NCI-H2196 treated with DMSO at 0.1 percent for 48 hours (cell line): ENCODE measurements around the gene LRRC8E.

Experiments
- DNase-seq: peaks from one replicate; lab custom pipeline; 2025; ENCODE audit not compliant: unreplicated experiment; lab: John Stamatoyannopoulos, UW

The LRRC8E gene

GRCh38 chr19:7867092-7867844 lies 21.0 kb upstream of the LRRC8E start:
- DNase-seq = no peak

DNA sequence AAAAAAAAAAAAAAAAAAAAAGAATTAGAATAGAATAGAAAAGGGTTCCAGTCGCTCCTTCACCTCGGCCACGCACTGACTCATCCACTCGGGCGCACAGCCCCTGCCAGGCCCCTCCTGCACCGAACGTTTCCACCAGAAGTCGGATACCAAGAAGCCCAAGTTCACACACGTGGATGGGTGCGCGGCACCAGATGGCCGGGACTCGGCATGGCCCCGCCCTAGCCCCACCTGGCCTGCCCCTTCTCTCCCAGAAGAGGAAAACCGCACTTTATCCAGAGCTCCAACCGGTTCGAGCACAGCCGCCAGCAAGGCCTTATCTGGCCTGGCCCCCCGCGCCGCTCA lies 20.0 kb upstream of the LRRC8E start:
- no peak for DNase-seq

DNA sequence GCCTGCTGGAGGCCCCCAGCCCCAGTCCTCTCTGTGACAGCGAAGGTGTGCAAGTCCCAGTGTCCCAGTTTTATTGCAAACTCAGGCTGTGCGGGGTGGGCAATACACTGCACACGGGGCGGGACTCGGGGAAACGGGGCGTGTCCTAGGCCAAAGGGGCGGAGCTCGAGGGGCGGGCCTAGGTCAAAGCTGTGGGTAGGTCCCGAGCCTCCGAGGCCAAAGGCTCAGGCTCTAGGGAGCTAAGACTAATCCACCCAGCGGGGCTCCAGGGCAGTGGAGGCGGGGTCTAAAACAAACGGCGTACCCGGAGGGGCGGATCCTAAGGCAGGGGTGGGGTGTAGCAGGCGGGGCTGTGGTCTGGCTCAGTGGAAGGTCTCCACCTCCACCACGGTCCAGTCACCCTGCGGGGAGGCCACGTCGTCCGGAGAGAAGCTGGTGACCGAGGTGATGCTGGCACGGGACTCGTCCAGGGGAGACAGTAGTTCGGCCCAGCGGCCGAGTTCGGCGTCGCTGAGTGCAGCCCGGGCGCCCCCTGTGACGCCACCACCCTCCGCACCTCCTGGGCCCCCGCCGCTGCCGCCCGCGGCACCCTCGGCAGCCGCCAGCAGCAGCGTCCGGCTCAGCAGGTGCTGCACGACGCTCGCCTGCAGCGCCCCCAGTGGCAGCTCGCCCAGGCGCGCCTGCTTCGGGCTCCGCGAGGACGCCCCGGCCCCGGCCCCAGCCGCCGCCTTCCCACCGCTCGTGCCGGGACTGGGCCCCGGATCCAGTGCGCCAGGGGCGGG lies 19.4 kb upstream of the LRRC8E start:
- DNase-seq = no peak

- no peak for DNase-seq
These were observed 18.8 kb upstream of the LRRC8E start for GRCh38 chr19:7869453-7869909.

DNA sequence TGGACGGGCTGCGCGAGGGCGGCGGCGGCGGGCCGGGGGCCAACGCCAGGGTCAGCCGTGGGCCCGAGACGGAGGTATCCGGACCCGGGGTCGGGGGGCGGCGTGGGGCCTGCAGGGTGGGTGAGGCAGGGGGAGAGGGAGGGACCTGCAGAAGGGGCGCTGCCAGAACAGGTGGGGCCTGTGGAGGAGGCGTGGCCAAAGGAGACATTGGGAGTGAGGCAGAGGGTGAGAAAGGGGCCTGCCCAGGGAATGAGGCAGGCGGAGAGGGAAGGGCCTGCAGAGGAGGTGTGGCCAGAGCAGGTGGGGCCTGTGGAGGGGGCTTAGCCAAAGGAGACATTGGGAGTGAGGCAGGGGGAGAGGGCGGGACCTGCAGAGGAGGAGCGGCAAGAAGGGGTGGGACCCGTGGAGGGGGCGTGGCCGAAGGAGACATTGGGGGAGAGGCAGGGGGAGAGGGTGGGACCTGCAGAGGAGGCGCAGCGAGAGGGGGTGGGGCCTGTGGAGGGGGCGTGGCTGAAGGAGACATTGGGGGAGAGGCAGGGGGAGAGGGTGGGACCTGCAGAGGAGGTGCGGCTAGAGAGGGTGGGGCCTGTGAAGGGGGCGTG lies 18.3 kb upstream of the LRRC8E start:
- no peak for DNase-seq

DNA sequence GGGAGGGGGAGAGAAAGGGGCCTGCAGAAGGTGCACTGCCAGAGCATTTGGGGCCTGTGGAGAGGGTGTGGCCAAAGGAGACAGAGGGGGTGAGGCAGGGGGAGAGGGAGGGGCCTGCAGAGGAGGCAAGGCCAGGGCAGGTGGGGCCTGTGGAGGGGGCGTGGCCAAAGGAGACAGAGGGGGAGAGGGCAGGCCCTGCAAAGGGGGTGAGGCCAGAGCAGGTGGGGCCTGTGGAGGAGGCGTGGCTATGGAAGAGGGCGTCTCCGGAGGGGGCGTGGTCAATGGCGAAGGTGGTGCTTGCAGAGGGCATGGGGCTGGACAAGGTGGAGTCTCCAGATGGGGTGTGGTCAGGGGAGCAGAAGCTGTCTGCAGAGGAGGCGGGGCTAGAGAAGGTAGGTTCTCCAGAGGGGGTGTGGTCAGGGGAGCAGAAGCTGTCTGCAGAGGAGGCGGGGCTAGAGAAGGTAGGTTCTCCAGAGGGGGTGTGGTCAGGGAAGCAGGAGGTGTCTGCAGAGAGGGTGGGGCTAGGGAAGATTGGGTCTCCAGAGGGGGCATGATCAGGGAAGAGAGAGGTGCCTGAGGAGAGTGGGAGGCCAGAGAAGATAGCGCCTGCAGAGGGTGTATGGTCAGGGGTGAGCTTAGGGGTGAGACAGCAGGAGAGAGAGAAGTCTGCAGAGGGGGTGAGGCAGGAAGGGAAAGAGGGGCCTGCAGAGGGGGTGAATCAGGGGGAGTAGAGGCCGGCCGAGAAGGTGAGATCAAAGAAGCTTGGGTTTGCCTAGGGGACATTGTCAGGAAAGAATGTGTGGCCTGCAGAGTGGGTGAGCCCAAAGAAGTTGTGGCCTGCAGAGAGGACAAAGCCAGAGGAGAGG lies 17.5 kb upstream of the LRRC8E start:
- peak; percentile 49 for DNase-seq

GRCh38 chr19:7871437-7872305 lies 16.6 kb upstream of the LRRC8E start:
- DNase-seq = peak; percentile 96

DNA sequence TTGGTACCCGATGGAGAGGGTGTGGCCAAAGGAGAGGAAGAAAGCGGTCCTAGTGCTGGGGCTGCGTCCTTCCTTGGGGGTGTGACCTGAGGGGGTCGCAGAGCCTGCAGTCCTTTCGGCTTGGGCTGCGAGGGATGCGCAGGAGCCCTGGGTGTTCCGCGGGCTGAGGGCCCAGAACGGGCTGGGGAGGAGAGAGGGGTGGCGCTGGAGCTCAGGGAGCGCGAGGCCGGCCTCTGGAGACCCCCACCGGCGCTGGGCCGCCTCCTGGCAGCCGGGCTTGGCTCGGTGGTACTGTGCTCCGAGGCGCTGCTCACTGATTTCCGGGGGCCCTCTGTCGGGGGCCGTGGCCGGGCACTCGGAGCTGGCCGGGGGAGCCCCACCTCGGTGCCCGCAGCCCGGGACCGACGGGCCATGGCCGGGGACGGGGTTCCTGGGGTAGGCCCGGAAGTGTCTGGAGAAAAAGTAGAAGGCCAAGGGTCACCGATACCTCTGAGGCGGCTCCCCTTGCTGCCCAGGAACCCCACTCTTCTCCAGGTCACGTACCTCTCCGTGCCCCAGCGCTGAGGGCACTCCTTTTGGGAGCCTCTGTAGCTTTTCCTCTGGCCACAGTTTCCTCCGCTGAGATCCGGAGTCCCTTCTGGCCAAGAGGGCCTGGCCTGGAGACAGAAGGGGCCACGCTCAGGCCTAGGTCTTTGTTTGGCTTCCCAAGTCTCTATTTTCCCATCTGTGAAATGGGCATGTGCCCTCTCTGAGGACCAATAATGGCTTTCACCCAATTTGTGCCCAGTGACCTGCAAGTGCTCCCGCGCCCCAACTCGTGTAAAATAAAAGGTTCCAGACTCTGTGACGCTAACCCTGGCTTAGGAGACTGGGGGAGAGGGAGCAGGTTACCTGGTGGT lies 15.8 kb upstream of the LRRC8E start:
- no peak for DNase-seq

- DNase-seq = no peak
These were observed 14.8 kb upstream of the LRRC8E start for GRCh38 chr19:7873304-7874075.

- peak; percentile 80 for DNase-seq
These were observed 14.0 kb upstream of the LRRC8E start, which contains the start of gene PRR36 for GRCh38 chr19:7874076-7874896. Gene PRR36, minus strand, starts transcription at chr19:7874390. Its CDS starts 701 bp downstream, at chr19:7873689.

- DNase-seq = no peak
These were observed 13.4 kb upstream of the LRRC8E start for GRCh38 chr19:7874897-7875273.

- DNase-seq = no peak
These were observed 11.0 kb upstream of the LRRC8E start for GRCh38 chr19:7877249-7877836.

DNA sequence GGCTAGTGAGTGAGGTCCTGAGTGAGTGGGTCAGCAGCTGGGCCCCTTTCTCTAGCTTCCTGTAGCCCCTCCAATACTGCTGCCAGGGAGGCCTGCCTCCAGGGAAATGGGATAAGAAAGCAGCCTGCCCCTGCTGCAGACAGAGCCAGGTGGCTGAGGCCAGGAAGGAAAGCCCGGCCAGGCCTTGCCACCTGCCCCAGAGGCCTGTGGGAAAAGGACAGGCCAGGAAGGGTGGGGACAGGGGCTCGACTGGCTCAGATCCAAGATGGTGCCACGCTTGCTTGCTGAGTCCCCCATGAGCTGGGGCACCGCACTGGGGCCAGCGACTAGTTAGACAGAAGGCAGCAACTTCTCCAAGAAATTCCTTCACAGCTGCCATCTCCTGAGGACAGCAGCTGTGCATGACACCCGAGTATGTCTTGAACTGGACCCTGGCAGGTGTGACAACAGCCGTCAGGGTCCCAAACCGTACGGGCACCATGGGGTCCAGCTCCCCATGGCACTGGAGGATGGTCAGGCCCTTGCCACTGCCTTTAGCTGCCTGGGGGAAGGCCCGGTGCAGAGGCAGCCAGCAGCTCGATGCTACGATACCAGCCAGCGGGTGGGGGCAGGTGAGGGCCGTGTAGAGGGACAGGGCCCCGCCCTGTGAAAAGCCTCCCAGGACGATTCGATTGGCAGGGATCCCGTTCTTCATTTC lies 9.1 kb upstream of the LRRC8E start:
- no peak for DNase-seq

- no peak for DNase-seq
These were observed 8.5 kb upstream of the LRRC8E start for GRCh38 chr19:7879836-7880235.

DNA sequence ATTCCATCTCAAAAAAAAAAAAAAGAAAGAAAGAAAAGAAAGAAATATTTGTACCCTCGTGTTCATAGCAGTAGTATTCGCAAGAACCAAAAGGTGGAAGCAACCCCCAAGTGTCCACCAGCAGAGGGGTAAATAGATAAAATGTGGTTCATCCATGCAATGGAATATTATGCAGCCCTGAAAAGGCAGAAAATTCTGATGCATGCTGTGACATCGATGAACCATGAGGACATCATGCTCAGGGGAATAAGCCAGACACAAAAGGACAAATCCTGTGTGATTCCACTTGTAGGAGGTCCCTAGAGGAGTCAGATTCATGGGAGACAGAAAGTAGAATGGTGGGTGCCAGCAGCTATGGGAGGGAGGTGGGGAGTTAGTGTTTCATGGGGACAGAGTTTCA lies 6.4 kb upstream of the LRRC8E start:
- no peak for DNase-seq

GRCh38 chr19:7883105-7883504 lies 5.2 kb upstream of the LRRC8E start:
- DNase-seq = no peak
